Stomach (tissue), 9 donors: Measurements from ENCODE around the gene PELI2. TPM values are rescaled to one million over a fixed set of nuclear protein-coding genes. Genes with fewer than 3 reads are reported as not detected.

Source experiments
- DNase-seq, 2 donors: peaks; one replicate each; pipeline versions ENCODE4 v3.0.0 to v3.0.0-alpha.2; 2013 to 2019
- H3K27ac ChIP-seq, 5 donors: fragments of 200-600 bp in 4 of 5; sonication (generic) in 4 of 5; one replicate each; pipeline ENCODE4 v1.5.1; 2013 to 2019; ENCODE audit warnings: mild to moderate bottlenecking in 1 of 5, moderate library complexity in 1 of 5
- H3K27me3 ChIP-seq, 3 donors: fragments of 200-600 bp; sonication (generic); one replicate each; pipeline ENCODE4 v1.5.1; 2017 to 2019; ENCODE audit warnings: mixed run types in 1 of 3
- H3K36me3 ChIP-seq, 4 donors: fragments of 200-600 bp; sonication (generic); 1 replicate in 3 of 4; 2 replicates in 1 of 4; pipeline ENCODE4 v1.5.1; 2016 to 2019
- H3K4me1 ChIP-seq, 4 donors: fragments of 200-600 bp; sonication (generic); one replicate each; pipeline ENCODE4 v1.5.1; 2016 to 2019
- H3K4me3 ChIP-seq, 4 donors: fragments of 200-600 bp; sonication (generic) in 3 of 4; one replicate each; pipeline ENCODE4 v1.5.1; 2016 to 2019; ENCODE audit warnings: mild to moderate bottlenecking in 1 of 4
- H3K9me3 ChIP-seq, 4 donors: fragments of 200-600 bp; sonication (generic); one replicate each; pipeline ENCODE4 v1.5.1; 2016 to 2019
- EP300 ChIP-seq: sonication (generic); formaldehyde crosslinking; IDR thresholded peaks from one replicate; pipeline ENCODE4 v1.6.1; 2017; ENCODE audit warnings: antibody characterized with exemption
- POLR2A ChIP-seq, 4 donors: fragments of 450-650 bp; IDR thresholded peaks; one replicate each; pipeline ENCODE4 v1.6.1; 2016; ENCODE audit warnings: antibody characterized with exemption in 4 of 4, control low read depth in 2 of 4, mild to moderate bottlenecking in 1 of 4, moderate library complexity in 1 of 4
- POLR2AphosphoS5 ChIP-seq, 3 donors: sonication (generic); formaldehyde crosslinking; IDR thresholded peaks; one replicate each; pipeline ENCODE4 v1.6.1; 2016; ENCODE audit warnings: antibody characterized with exemption in 3 of 3
- WGBS, 5 donors: extraction: QIAGEN DNeasy Blood & Tissue Kit in 3 of 5; methylation state at CpG; one replicate each; pipeline versions ENCODE4 v1.1.5 to v1.1.7; 2013 to 2018; 5-methylcytosine and 5-hydroxymethylcytosine counted together
- intact Hi-C: fragments of 100-400 bp; cut with DNase I; formaldehyde crosslinking; loops from one replicate; pipeline ENCODE4 v1.15.1; 2023; ENCODE audit warnings: low total_unique reads
- polyA plus RNA-seq, 3 donors: library from polyadenylated mRNA; stranded (reverse); fragments of 200-250 nt; gene quantifications; one replicate each; pipeline ENCODE4 v1.2.3, GENCODE V29; 2013
- total RNA-seq, 5 donors: library from RNA; depleted of rRNA; stranded (reverse); fragments of >200 nt; gene quantifications; one replicate each; pipeline versions ENCODE4 v1.1.0 to v1.2.3, GENCODE V29; 2014 to 2016
- TF ChIP-seq, protein P1 (sequence below), 7 experiments: fragments of 450-650 bp in 4 of 7; fragments of 200-600 bp in 3 of 7; sonication (generic) in 3 of 7; IDR thresholded peaks; one replicate each; pipeline ENCODE4 v1.5.1; 2016 to 2019; ENCODE audit warnings: antibody characterized with exemption in 7 of 7, control low read depth in 2 of 7, mild to moderate bottlenecking in 1 of 7
- donor health status: healthy with polysubstance abuse.
- donor health status: Bipolar disorder and iron deficiency.
- donor health status: healthy.

PELI2 gene
- total and polyA plus RNA-seq, 8 donors: 3.0 to 48.3 (median 10.6) TPM

DNA sequence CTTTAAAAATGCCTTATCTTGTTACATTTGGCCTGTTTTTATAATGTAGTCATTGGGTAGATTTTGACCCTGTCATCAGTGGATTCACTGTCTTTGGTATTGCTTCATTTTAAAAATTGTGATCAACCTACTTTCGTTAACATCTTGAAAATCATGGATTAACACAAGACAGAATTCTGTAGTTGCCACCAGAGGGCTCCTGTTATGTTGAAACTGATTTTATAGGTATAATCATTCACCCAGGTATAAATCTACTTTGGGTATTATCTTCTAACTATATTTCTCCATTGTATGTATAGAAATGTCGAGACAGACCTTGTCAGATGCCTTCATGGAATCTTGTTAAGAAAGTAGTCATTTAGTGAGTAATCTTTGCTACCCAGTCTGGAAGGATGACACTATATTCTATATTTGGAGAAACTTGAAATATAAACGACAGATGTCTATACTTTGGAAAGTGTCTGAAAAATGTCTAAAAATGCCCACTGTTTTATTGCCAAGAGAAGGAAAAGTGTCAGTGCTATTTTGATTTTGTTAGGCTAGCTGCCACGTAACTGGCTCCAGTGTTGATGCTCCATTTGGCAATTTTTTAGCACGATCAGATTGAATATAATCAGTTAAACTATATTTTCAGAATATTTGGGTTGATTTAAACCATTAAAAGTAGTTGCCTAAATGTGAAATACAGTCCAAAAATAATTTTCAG, 129.4 kb downstream of the PELI2 start:
- no peak for TF ChIP-seq POLR2AphosphoS5 (IDR thresholded peaks at IDR 0.05)
- no peak for TF ChIP-seq EP300
- TF ChIP-seq, protein P1, sequence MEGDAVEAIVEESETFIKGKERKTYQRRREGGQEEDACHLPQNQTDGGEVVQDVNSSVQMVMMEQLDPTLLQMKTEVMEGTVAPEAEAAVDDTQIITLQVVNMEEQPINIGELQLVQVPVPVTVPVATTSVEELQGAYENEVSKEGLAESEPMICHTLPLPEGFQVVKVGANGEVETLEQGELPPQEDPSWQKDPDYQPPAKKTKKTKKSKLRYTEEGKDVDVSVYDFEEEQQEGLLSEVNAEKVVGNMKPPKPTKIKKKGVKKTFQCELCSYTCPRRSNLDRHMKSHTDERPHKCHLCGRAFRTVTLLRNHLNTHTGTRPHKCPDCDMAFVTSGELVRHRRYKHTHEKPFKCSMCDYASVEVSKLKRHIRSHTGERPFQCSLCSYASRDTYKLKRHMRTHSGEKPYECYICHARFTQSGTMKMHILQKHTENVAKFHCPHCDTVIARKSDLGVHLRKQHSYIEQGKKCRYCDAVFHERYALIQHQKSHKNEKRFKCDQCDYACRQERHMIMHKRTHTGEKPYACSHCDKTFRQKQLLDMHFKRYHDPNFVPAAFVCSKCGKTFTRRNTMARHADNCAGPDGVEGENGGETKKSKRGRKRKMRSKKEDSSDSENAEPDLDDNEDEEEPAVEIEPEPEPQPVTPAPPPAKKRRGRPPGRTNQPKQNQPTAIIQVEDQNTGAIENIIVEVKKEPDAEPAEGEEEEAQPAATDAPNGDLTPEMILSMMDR (IDR thresholded peaks at IDR 0.05): peak in 1 of 7 experiments; percentile 8
- no peak for TF ChIP-seq POLR2A (IDR thresholded peaks at IDR 0.05)
- WGBS, 5 donors: 70 to 76% (median 72%) methylated on average over 5 of the region's 5 CpGs
- no peaks in the 10 kb centered on the region for H3K4me1 ChIP-seq
- no peak for DNase-seq
- H3K4me3 ChIP-seq: no peak overlapping the region
- intact Hi-C loops: no loop called here
- H3K9me3 ChIP-seq: no peaks in the 10 kb centered on the region
- no peak overlapping the region for H3K27ac ChIP-seq
- no peaks in the 10 kb centered on the region for H3K27me3 ChIP-seq
- H3K36me3 ChIP-seq: peaks cover 0 to 7% (median 2%) of the 10 kb centered on the region in 4 donors

DNA sequence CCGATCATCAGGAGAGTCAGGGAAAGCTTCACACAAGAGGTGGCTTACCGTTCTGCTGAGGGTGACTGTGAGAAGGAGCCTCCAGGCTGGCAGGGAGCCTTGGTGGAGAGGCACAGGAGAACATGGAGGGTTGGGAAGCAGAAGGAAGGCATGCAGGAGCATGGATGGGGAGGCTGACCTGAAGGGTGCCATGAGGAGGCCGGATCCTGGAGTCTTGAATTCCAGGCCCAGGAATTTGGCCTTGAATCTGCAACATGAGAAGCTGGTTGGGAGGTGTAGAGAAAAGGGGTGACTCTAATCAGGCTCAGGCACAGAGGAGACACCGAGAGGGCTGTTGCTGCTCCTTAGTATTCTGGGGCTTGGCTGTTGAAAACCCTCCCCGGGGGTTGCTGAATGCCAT, 130.2 kb downstream of the PELI2 start:
- no peaks in the 10 kb centered on the region for H3K4me1 ChIP-seq
- H3K4me3 ChIP-seq: no peak overlapping the region
- H3K9me3 ChIP-seq: no peaks in the 10 kb centered on the region
- WGBS, 5 donors: 89 to 92% (median 90%) methylated on average over 5 of the region's 5 CpGs
- peaks cover 0 to 7% (median 2%) of the 10 kb centered on the region in 4 donors for H3K36me3 ChIP-seq
- no peak for DNase-seq
- TF ChIP-seq, protein P1 (IDR thresholded peaks at IDR 0.05): no peak
- TF ChIP-seq EP300 (no peak), POLR2AphosphoS5 (IDR thresholded peaks at IDR 0.05) (no peak), POLR2A (IDR thresholded peaks at IDR 0.05) (no peak)
- H3K27ac ChIP-seq: no peak overlapping the region
- intact Hi-C loops: no loop called here
- H3K27me3 ChIP-seq: no peaks in the 10 kb centered on the region

DNA sequence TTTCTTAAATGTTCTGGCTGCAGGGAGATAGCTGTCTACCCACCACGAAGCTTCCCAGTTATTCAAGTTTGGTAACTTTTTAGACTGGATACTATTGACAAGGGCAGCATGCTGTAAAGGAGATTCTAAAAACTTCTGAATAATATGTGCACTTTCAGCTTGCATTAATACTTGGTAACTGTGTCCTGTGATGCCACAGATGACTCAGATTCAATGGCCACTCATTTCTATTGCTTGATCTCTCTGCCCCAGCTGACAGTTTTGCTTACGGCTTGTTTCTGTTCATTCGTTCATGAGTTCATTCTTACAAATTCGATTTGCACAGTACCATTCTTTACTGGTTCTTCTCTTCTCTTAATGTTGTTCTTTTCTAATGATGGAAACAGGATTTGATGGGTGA, 142.8 kb downstream of the PELI2 start:
- DNase-seq: no peak
- Histone ChIP-seq H3K9me3 (peaks cover 0 to 5% (median 0%) of the 10 kb centered on the region in 4 donors), H3K27me3 (no peaks in the 10 kb centered on the region), H3K27ac (no peak overlapping the region), H3K36me3 (no peaks in the 10 kb centered on the region), H3K4me3 (no peak overlapping the region), H3K4me1 (no peaks in the 10 kb centered on the region)
- intact Hi-C loops: no loop called here
- WGBS, 5 donors: 75 to 83% (median 81%) methylated on average over 4 of the region's 4 CpGs
- TF ChIP-seq, protein P1 (IDR thresholded peaks at IDR 0.05): no peak
- no peak for TF ChIP-seq POLR2A (IDR thresholded peaks at IDR 0.05)
- no peak for TF ChIP-seq POLR2AphosphoS5 (IDR thresholded peaks at IDR 0.05)
- TF ChIP-seq EP300: no peak

DNA sequence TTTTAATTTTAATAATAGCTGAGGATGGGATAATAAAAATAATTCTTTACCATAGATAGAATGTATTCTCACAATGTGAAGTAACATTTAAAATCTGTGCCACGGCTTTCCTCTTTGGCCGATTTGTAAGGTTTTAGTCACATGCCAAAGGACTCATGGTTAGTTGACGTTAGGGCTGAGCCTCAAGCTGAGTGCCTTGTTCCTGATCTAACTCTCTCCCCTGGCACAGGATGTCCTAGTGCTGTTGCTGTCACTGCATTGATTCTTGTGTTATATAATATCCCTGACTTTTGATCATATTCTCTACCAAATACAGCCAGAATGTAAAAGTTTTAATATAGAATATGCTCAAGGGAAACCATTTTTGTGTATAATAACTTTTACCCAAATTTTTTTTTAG, 144.3 kb downstream of the PELI2 start:
- Histone ChIP-seq H3K4me3 (no peak overlapping the region), H3K4me1 (no peaks in the 10 kb centered on the region), H3K36me3 (no peaks in the 10 kb centered on the region), H3K27ac (no peak overlapping the region), H3K27me3 (no peaks in the 10 kb centered on the region), H3K9me3 (peaks cover 0 to 3% (median 0%) of the 10 kb centered on the region in 4 donors)
- intact Hi-C loops: no loop called here
- no peak for DNase-seq
- WGBS, 5 donors: 76 to 91% (median 86%) methylated on average over 3 of the region's 3 CpGs
- no peak for TF ChIP-seq POLR2AphosphoS5 (IDR thresholded peaks at IDR 0.05)
- TF ChIP-seq POLR2A (IDR thresholded peaks at IDR 0.05): no peak
- TF ChIP-seq, protein P1 (IDR thresholded peaks at IDR 0.05): no peak
- TF ChIP-seq EP300: no peak
